GM06990 (cell line): Measurements from ENCODE around the gene ARMC3.

ENCODE experiments used
- DNase-seq: peaks from one replicate; pipeline ENCODE4 v3.0.0-alpha.2; 2011; ENCODE audit not compliant: insufficient read length; ENCODE audit errors: extremely low read depth
- H3K27me3 ChIP-seq: replicated peaks from 2 replicates; pipeline ENCODE4 v1.6.0; 2011; ENCODE audit warnings: low read length; ENCODE audit not compliant: control insufficient read depth, insufficient read depth
- H3K36me3 ChIP-seq: 2 replicates; pipeline ENCODE4 v1.5.1; 2011; ENCODE audit warnings: low read length; ENCODE audit not compliant: control insufficient read depth, insufficient read depth
- H3K4me3 ChIP-seq: replicated peaks from 2 replicates; pipeline ENCODE4 v1.5.1; 2011; ENCODE audit warnings: low read depth, mild to moderate bottlenecking, control low read depth, low read length
- TF ChIP-seq, protein P1 (sequence below): IDR thresholded peaks from 2 replicates; pipeline ENCODE4 v1.5.1; 2011; ENCODE audit warnings: low read length, control low read depth, mild to moderate bottlenecking, inconsistent platforms; ENCODE audit not compliant: insufficient read depth, poor library complexity, severe bottlenecking

Gene ARMC3

DNA sequence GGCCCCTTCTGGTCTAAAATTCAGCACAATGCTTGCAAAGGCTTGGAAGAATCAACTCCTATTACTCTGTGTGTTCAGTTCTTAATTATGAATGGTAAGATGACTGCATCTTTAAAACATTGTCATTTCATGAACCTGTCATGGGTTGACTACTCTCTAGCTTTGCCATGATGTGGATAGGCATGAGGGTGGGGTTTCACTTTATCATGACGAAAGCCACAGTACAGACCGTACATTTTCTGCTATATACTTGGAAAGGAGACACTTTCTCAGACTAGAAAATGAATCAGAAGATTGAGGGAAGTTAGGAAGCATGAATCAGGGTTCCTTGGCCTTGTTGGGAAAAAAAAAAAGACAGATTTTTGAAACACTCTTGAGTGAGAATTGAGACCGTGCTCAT lies 147.8 kb downstream of the ARMC3 start:
- DNase-seq: no peak
- TF ChIP-seq, protein P1, sequence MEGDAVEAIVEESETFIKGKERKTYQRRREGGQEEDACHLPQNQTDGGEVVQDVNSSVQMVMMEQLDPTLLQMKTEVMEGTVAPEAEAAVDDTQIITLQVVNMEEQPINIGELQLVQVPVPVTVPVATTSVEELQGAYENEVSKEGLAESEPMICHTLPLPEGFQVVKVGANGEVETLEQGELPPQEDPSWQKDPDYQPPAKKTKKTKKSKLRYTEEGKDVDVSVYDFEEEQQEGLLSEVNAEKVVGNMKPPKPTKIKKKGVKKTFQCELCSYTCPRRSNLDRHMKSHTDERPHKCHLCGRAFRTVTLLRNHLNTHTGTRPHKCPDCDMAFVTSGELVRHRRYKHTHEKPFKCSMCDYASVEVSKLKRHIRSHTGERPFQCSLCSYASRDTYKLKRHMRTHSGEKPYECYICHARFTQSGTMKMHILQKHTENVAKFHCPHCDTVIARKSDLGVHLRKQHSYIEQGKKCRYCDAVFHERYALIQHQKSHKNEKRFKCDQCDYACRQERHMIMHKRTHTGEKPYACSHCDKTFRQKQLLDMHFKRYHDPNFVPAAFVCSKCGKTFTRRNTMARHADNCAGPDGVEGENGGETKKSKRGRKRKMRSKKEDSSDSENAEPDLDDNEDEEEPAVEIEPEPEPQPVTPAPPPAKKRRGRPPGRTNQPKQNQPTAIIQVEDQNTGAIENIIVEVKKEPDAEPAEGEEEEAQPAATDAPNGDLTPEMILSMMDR: no peak
- no peak overlapping the region for H3K4me3 ChIP-seq
- no peaks in the 10 kb centered on the region for H3K36me3 ChIP-seq
- no peaks in the 10 kb centered on the region for H3K27me3 ChIP-seq

- Histone ChIP-seq H3K27me3 (no peaks in the 10 kb centered on the region), H3K4me3 (no peak overlapping the region), H3K36me3 (no peaks in the 10 kb centered on the region)
- TF ChIP-seq, protein P1: no peak
- no peak for DNase-seq
Observed at GRCh38 chr10:23078114-23078513, 150.3 kb downstream of the ARMC3 start.

GRCh38 chr10:23079700-23080099 lies 151.8 kb downstream of the ARMC3 start:
- H3K4me3 ChIP-seq: no peak overlapping the region
- no peak for DNase-seq
- no peaks in the 10 kb centered on the region for H3K27me3 ChIP-seq
- no peaks in the 10 kb centered on the region for H3K36me3 ChIP-seq
- TF ChIP-seq, protein P1: no peak

DNA sequence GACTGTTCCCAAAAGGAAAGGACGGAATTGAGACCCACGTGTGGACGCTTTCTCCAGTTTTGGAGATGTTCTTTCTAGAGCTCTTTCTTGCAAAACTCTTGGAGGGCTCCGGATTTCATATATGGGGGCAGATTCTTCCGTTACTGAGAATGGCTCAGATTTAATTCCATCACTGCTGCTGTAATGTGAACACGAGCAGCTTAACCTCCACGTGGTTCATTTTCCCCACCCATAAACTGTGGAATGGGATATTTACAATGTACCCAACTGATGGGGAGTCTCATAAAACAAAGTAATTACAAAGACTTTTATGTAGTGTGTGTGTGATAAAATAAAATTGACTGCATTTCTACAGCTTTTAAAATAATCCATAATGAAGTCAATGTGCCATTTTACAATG lies 152.4 kb downstream of the ARMC3 start:
- no peaks in the 10 kb centered on the region for H3K27me3 ChIP-seq
- no peaks in the 10 kb centered on the region for H3K36me3 ChIP-seq
- no peak overlapping the region for H3K4me3 ChIP-seq
- DNase-seq: no peak
- TF ChIP-seq, protein P1: no peak

DNA sequence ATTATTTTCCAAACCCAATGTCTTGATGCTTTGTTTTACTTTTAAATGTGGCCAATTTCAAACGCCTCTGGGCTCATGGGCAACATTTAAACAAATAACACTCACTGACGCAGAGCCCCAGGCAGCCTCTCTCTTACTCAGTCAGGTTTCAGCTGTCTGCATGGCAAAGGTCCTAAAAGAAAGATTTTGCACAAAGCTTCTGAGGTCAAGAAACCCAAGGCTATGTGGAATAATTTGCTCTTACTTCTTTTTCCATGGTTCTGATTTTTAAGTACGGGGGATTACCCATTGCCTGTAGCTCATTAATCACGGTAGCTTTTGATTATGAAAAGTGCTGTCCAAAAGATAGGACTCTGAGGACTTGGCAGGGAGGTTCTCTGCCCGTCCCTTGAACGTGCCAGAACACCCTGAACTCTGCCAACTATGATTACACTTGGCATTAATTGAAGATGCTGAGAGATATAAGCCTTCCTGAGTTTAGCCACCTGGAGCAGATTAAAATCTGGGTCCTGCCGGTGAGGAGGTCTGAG lies 153.4 kb downstream of the ARMC3 start:
- DNase-seq: no peak
- TF ChIP-seq, protein P1: no peak
- H3K4me3 ChIP-seq: no peak overlapping the region
- H3K27me3 ChIP-seq: no peaks in the 10 kb centered on the region
- H3K36me3 ChIP-seq: no peaks in the 10 kb centered on the region

DNA sequence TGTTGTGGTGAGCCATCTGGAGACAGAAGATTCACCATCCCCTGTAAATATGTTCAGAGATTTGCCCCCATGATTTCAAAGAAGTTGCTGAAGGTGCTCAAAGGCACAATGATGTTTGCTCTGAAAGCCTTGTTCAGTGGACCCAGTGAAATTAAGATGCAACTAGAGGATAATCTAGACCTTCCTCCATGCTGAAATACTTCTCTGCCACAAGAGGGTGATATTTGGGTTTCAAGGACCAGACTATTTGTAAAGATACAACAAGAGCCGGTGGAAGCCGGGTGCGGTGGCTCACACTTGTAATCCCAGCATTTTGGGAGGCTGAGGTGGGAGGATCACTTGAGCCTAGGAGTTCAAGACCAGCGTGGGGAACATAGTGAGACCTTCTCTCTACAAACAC lies 154.0 kb downstream of the ARMC3 start:
- TF ChIP-seq, protein P1: peak; percentile 49
- Histone ChIP-seq H3K27me3 (no peaks in the 10 kb centered on the region), H3K4me3 (no peak overlapping the region), H3K36me3 (no peaks in the 10 kb centered on the region)
- no peak for DNase-seq
